Stimulated activated CD8-positive, alpha-beta memory T cell treated with anti-CD3 and anti-CD28 coated beads, Interleukin-15, amount 100 ng/mL, for 4 hours (primary cell): ENCODE measurements around the gene SDHAF2.
A peak's percentile ranks its signal among the peaks of the same experiment; 100 is the strongest.
"Not testable (repeated sequence)": the region's sequence is repeated elsewhere in the genome, so short reads cannot be mapped to it uniquely, and the experiment has no call there.

Source experiments
- DNase-seq, 2 donors: peaks; one replicate each; pipeline ENCODE4 v3.0.0-alpha.2; 2020; ENCODE audit warnings: low read depth in 2 of 2

Gene SDHAF2

GRCh38 chr11:61476371-61476770 is 46.4 kb downstream of the SDHAF2 start:
- no peak for DNase-seq

- DNase-seq = no peak
Observed at GRCh38 chr11:61477126-61477525, 47.2 kb downstream of the SDHAF2 start.

GRCh38 chr11:61477727-61478148 is 47.8 kb downstream of the SDHAF2 start:
- DNase-seq = peak; percentile 10 to 19

GRCh38 chr11:61479360-61480058 is 49.6 kb downstream of the SDHAF2 start:
- not testable (repeated sequence) for DNase-seq

GRCh38 chr11:61480261-61480993 is 50.5 kb downstream of the SDHAF2 start:
- DNase-seq = no peak

- no peak for DNase-seq
Observed at GRCh38 chr11:61480994-61481335, 51.0 kb downstream of the SDHAF2 start.

GRCh38 chr11:61481806-61482205 is 51.9 kb downstream of the SDHAF2 start:
- no peak for DNase-seq

GRCh38 chr11:61482513-61482912 is 52.6 kb downstream of the SDHAF2 start:
- DNase-seq = no peak

- DNase-seq = no peak
Observed at GRCh38 chr11:61484541-61484940, 54.6 kb downstream of the SDHAF2 start.

- DNase-seq = no peak
Observed at GRCh38 chr11:61485080-61485479, 55.2 kb downstream of the SDHAF2 start.

GRCh38 chr11:61486011-61486620 is 56.2 kb downstream of the SDHAF2 start:
- no peak for DNase-seq

- DNase-seq = no peak
Observed at GRCh38 chr11:61486779-61487178, 56.9 kb downstream of the SDHAF2 start.

GRCh38 chr11:61487342-61488025 is 57.6 kb downstream of the SDHAF2 start:
- no peak for DNase-seq

- DNase-seq = no peak
Observed at GRCh38 chr11:61488651-61489291, 58.8 kb downstream of the SDHAF2 start.

- no peak for DNase-seq
Observed at GRCh38 chr11:61489833-61490721, 60.2 kb downstream of the SDHAF2 start.

GRCh38 chr11:61491736-61492395 is 61.9 kb downstream of the SDHAF2 start:
- no peak for DNase-seq

GRCh38 chr11:61494381-61494961 is 64.5 kb downstream of the SDHAF2 start:
- DNase-seq = no peak

- DNase-seq = no peak
Observed at GRCh38 chr11:61495801-61496601, 66.1 kb downstream of the SDHAF2 start.
